GM19023 (cell line): ENCODE measurements around the gene PLCB2.

Source experiments
- ATAC-seq: cut with Tn5 transposase; IDR thresholded peaks from one replicate; pipeline ENCODE4 v1.9.1; 2021; ENCODE audit warnings: mild to moderate bottlenecking, moderate library complexity; ENCODE audit not compliant: unreplicated experiment

Gene PLCB2

GRCh38 chr15:40328176-40328575, 20.4 kb upstream of the PLCB2 start:
- no peak for ATAC-seq

GRCh38 chr15:40327457-40327856, 19.7 kb upstream of the PLCB2 start:
- no peak for ATAC-seq

GRCh38 chr15:40325700-40326099, 18.0 kb upstream of the PLCB2 start:
- no peak for ATAC-seq

DNA sequence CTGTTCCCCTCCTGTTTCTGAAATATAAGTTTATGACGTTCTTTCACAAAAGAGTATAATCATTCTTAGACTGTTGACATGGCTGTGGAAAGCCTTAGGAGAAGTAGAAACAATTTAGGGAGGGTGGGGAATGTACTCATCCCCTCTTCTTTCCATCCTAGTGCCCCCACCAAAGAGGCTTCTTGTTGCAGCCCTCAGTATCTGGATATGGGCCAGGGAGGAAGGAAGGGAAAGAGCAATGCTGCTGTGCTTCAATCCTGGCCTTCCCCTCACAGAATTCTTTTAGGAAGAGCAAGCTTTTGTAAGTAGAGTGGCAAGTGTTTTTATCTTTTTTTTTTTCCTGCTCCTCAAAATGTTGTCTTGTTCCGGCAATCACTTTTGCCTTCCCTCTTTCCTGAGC, 17.5 kb upstream of the PLCB2 start:
- no peak for ATAC-seq

GRCh38 chr15:40323953-40324937, 16.5 kb upstream of the PLCB2 start:
- ATAC-seq = peak; percentile 11

DNA sequence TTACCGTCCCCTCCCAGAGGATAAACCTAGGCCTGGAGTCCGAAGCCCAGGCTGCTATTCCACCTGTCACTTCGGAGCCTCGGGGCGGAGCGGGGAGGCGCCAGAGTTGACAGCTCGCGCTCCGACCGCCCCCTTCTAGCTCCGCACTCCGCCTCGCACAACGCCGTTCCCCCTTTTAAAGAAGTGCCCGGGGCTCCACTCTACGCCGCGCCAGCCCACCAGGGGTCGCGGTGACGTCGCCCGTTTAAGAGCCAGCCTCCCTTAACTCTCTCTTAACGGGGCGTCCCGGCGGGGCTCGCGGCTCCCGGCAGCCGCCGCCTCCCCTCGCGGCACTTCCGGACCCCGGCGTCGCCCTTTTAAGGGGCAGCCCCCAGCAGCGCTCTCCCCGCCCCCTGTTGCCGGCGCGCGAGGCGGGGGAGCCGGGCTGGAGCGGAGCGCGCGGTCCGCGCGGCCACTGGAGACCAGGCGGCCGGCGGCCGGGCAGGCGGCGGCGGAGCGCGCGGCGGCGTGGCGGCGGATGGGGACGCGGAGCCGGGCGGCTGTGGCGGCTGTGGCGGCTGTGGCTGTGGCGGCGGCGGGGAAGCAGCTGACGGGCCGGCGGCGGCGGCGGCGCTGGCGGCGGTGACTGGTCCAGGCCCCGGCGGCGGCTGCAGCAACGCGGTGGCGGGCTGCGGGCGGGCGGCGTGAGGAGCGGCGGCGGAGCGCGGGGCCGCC, 15.7 kb upstream of the PLCB2 start, which contains the start of gene INAFM2:
TSS of gene INAFM2 (plus strand) at position 454 of the 714 bp plus-strand sequence. CDS start 364 bp downstream, outside the sequence.
- peak; percentile 85 for ATAC-seq

GRCh38 chr15:40322531-40323238, 14.9 kb upstream of the PLCB2 start:
- ATAC-seq = no peak

- no peak for ATAC-seq
Measured at GRCh38 chr15:40320931-40321371, 13.2 kb upstream of the PLCB2 start.

DNA sequence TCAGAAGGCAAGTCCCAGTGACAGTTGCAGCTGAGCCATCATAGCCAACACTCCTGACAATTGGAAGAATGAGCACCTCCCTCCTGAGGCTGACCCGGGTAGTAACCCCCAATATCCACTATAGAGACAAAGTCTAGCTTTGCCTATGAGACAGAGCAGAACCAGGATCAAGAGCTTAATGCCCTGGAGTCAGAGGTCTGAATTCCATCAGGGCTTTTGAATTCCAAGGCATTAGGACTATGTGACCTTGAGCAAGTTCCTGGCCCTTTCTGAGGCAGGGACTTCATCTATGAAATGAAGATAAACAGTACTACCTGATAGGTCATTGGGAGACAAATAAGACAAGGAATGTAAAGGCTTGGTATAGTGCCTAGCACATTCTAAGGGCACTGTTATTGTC, 12.7 kb upstream of the PLCB2 start:
- ATAC-seq = no peak

- ATAC-seq = no peak
Measured at GRCh38 chr15:40317580-40317979, 9.8 kb upstream of the PLCB2 start.

GRCh38 chr15:40316931-40317330, 9.2 kb upstream of the PLCB2 start:
- no peak for ATAC-seq

DNA sequence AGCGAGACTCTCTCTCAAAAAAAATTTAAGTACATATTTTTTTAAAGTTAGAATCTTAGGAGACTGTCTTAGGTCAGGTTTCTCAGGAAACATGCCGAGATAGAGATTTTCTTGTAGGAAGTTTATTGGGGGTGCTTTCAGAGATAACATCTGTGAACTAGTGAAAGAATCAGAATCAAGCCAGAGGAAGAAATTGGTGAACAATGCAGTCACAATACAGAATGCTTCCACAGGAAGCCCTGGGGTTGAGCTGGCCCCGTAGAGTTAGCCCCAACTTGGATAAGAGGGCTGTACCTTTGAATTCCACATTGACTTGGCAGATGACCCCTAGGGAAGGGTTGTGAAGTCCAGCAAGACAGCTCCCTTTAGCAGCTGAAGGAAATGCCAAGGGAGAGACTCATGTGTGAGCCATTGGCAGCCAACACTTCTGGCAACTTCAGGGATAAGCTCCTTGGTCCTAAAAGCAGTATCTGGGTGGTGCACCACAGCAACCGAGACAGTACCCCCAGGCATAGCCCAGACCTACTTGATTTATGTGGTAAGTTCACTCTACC, 7.1 kb upstream of the PLCB2 start:
- ATAC-seq = no peak

- no peak for ATAC-seq
Measured at GRCh38 chr15:40313531-40314398, 6.0 kb upstream of the PLCB2 start.

DNA sequence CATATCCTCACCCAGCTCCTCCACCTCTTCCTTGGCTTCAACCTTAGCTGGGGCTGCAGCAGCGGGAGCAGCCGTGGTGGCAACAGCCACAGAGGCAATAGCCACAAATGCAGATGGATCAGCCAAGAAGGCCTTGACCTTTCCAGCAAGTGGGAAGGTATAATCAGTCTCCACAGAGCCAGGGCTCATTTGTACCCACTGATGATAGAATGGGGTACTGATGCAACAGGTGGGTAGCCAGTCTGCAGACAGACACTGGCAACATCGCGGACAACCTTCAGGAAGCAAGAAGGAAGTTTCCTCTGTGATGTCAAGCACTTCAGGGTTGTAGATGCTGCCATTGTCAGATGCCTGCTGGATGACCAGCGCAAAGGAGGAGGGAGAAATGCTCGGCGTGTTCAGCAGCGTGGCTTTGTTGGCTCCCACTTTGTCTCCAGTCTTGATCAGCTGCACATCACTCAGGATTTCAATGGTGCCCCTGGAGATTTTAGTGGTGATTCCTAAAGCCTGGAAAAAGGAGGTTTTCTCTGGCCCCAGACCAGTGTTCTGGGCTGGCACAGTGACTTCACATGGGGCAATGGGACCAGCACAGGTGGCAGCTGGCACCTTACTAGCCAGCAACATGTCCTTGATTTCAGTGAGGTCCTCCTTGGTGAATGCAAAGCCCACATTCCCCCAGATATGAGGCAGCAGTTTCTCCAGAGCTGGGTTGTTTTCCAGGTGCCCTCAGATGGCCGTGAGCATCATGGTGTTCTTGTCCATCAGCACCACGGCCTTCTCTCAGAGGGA, 4.8 kb upstream of the PLCB2 start:
- ATAC-seq = no peak

- no peak for ATAC-seq
Measured at GRCh38 chr15:40310993-40311392, 3.3 kb upstream of the PLCB2 start.

DNA sequence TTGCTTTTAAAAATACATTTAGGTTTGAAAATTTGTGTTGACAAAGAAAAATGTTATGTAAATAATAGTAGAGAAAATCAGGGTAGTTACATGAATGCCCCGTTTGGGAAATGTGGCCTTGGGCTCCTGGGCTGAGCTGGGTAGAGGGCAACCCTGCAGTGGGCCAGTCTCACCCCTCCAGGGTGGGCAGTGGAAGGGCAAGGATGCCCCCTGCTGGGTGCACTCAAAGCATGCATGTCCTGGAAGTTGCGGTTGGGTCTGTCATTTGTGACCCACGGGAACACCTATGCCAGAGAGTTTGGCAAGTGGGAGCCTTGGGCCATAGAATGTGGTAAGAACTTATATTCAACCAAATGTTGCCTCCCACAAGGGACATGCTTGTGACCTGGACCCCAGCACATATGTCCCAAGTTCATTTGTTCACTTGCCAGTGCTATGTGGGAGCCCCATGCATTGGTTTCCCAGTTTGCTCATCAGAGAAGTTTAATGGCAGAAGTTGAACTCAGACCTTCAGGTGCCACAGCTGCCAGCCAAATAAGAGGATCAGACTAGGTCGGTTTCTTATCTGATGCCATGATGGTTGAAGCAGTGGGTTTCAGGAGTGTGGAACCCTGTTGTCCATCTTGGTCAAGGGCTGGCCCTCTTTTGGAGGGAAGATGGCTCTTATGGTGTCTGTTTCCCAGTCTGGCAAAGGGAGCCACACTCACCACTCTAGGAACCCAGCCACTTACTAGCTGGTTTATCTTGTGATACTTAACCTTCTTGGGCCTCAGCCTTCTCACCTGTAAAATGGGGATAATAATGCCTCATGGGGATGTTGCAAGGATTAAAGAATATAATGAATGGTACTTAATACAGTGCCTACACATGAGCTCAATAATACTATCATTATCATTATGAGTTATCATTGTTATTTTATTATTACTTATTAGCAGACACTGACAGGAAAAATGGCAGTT, 2.5 kb upstream of the PLCB2 start:
- ATAC-seq = no peak

DNA sequence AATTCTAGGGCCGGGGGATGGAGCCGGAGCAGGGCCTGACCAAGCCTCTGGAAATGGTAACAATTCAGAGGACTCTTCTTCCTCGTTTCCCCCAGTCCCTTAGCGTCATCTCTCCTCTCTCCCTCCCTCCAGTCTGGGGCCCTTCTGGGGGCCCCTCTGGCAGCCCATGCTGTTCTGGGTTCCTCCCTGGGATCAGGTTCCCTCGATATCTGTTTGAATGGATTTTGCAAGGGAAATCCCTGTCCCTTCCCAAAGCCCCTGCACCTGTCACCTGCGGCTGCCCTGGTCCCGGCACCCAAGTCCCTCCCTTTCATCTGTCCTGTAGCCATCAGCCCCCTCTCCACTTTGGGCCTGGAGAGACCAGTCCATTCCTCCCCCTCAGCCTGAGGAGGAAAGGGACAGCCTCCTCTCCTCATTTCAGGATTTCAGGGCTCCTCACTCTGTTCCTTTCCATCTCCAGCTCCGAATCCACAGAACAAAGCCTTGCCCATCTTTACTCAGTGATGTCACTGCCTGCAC, 1.7 kb upstream of the PLCB2 start:
- ATAC-seq = no peak

GRCh38 chr15:40306908-40307307, 827 bp downstream of the PLCB2 start:
- ATAC-seq = no peak
